Left lung (tissue), 10 donors: Measurements from ENCODE around the gene DNASE1L2. TPM values are rescaled to one million over a fixed set of nuclear protein-coding genes. Genes with fewer than 3 reads are reported as not detected.

ENCODE experiments used
- ATAC-seq: fragments of 200-7000 bp; cut with Tn5 transposase; one replicate; pipeline ENCODE4 v1.9.1; 2020; ENCODE audit warnings: moderate library complexity
- DNase-seq, 4 donors: peaks; one replicate each; pipeline ENCODE4 v3.0.0-alpha.2; 2013 to 2020
- H3K27ac ChIP-seq, 2 donors: fragments of 200-600 bp; sonication (generic) in 1 of 2; one replicate each; pipeline versions ENCODE4 v1.5.0 to v1.8.0; 2020 to 2021
- H3K27me3 ChIP-seq, 2 donors: fragments of 200-600 bp; sonication (generic) in 1 of 2; one replicate each; pipeline versions ENCODE4 v1.5.0 to v1.8.0; 2020 to 2021
- H3K36me3 ChIP-seq, 2 donors: fragments of 200-600 bp; sonication (generic) in 1 of 2; one replicate each; pipeline versions ENCODE4 v1.5.0 to v1.8.0; 2020 to 2021
- H3K4me1 ChIP-seq, 2 donors: fragments of 200-600 bp; one replicate each; pipeline ENCODE4 v1.8.0; 2021
- H3K4me3 ChIP-seq, 2 donors: fragments of 200-600 bp; sonication (generic) in 1 of 2; one replicate each; pipeline versions ENCODE4 v1.5.0 to v1.8.0; 2020 to 2021; ENCODE audit warnings: mild to moderate bottlenecking in 1 of 2
- H3K9me3 ChIP-seq, 2 donors: fragments of 200-600 bp; sonication (generic) in 1 of 2; one replicate each; pipeline versions ENCODE4 v1.5.0 to v1.8.0; 2020 to 2021
- CTCF ChIP-seq, 2 donors: fragments of 200-600 bp; sonication (generic) in 1 of 2; IDR thresholded peaks; one replicate each; pipeline versions ENCODE4 v1.5.0 to v1.8.0; 2021; ENCODE audit warnings: antibody characterized with exemption in 2 of 2
- intact Hi-C, 2 donors: fragments of 100-400 bp; cut with DNase I; formaldehyde crosslinking; loops; one replicate each; pipeline versions ENCODE4 v1.11.2 to v1.14.2; 2022
- polyA plus RNA-seq, 6 donors: library from polyadenylated mRNA; unstranded; fragments of 120-200 nt; gene quantifications; one replicate each; pipeline ENCODE4 v1.2.1, GENCODE V29; 2013; ENCODE audit not compliant: insufficient read length in 6 of 6
- total RNA-seq, 2 donors: library from RNA; stranded (reverse); fragmentation: NEBNext Ultra II Directional; extraction: Animal tissue kit (Norgen Biotek cat#: 25700); gene quantifications; one replicate each; pipeline ENCODE4 v1.2.1, GENCODE V29; 2021
- donor health status: DM: no; HTN: yes; CAD: no.
- donor health status: DM: no; HTN: no; CAD: no.

DNASE1L2 gene
- total and polyA plus RNA-seq, 8 donors = 0.27 to 1.7 (median 0.99) TPM

GRCh38 chr16:2210009-2210332, 26.3 kb upstream of the DNASE1L2 start:
- no peak overlapping the region for H3K27ac ChIP-seq
- intact Hi-C loops = no loop called here
- no peak for TF ChIP-seq CTCF (IDR thresholded peaks at IDR 0.05)
- H3K27me3 ChIP-seq = no peaks in the 10 kb centered on the region
- DNase-seq (no peak), ATAC-seq (no peak)
- peaks cover 29 to 52% of the 10 kb centered on the region in 2 donors for H3K4me1 ChIP-seq
- no peak overlapping the region for H3K4me3 ChIP-seq
- peaks cover 0 to 58% of the 10 kb centered on the region in 2 donors for H3K36me3 ChIP-seq
- no peaks in the 10 kb centered on the region for H3K9me3 ChIP-seq

GRCh38 chr16:2210386-2211365, 25.6 kb upstream of the DNASE1L2 start, which contains the start of gene BRICD5:
BRICD5 (minus strand) TSS chr16:2210863; CDS start chr16:2210833, 30 bp downstream.
- TF ChIP-seq CTCF (IDR thresholded peaks at IDR 0.05) = no peak
- DNase-seq = no peak
- intact Hi-C loops = no loop called here
- Histone ChIP-seq H3K27ac (no peak within 1 kb of the TSS), H3K4me3 (no peak within 1 kb of the TSS), H3K4me1 (peaks cover 29 to 53% of the 10 kb centered on the region in 2 donors), H3K36me3 (peaks cover 0 to 58% of the 10 kb centered on the region in 2 donors), H3K27me3 (no peaks in the 10 kb centered on the region), H3K9me3 (no peaks in the 10 kb centered on the region)
- no peak for ATAC-seq

GRCh38 chr16:2211923-2212347, 24.3 kb upstream of the DNASE1L2 start:
- intact Hi-C loops = no loop called here

GRCh38 chr16:2212362-2213324, 23.6 kb upstream of the DNASE1L2 start:
- DNase-seq (peak in 2 of 4 donors; percentile 59 to 82), ATAC-seq (peak; percentile 32)
- Histone ChIP-seq H3K4me1 (peaks cover 21 to 41% of the 10 kb centered on the region in 2 donors), H3K9me3 (no peaks in the 10 kb centered on the region), H3K27me3 (no peaks in the 10 kb centered on the region), H3K4me3 (peak overlapping the region in 1 of 2 donors; percentile 87), H3K36me3 (peaks cover 0 to 48% of the 10 kb centered on the region in 2 donors), H3K27ac (peak overlapping the region; percentile 8 to 68)
- intact Hi-C loops = no loop called here
- TF ChIP-seq CTCF (IDR thresholded peaks at IDR 0.05) = no peak

More at GRCh38 chr16:2211923-2212347, 24.3 kb upstream of the DNASE1L2 start:
- H3K4me1 ChIP-seq = peaks cover 21 to 47% of the 10 kb centered on the region in 2 donors
- no peak for DNase-seq
- no peak overlapping the region for H3K4me3 ChIP-seq
- H3K9me3 ChIP-seq = no peaks in the 10 kb centered on the region
- H3K27ac ChIP-seq = peak overlapping the region; percentile 8 to 68
- no peak for TF ChIP-seq CTCF (IDR thresholded peaks at IDR 0.05)
- no peaks in the 10 kb centered on the region for H3K27me3 ChIP-seq
- no peak for ATAC-seq
- peaks cover 0 to 55% of the 10 kb centered on the region in 2 donors for H3K36me3 ChIP-seq
